Stimulated activated CD8-positive, alpha-beta memory T cell treated with anti-CD3 and anti-CD28 coated beads, Interleukin-2, amount 100 ng/mL, for 1 hour (primary cell): ENCODE data around the gene SMARCAL1.

Experiments
- DNase-seq, 2 donors: peaks; one replicate each; pipeline ENCODE4 v3.0.0-alpha.2; 2020; ENCODE audit warnings: low read depth in 2 of 2

The SMARCAL1 gene

GRCh38 chr2:216475767-216476166 lies 63.5 kb downstream of the SMARCAL1 start:
- no peak for DNase-seq

- DNase-seq = no peak
These were observed 65.2 kb downstream of the SMARCAL1 start for GRCh38 chr2:216477283-216478035.

GRCh38 chr2:216478151-216478550 lies 65.9 kb downstream of the SMARCAL1 start:
- DNase-seq = no peak

- no peak for DNase-seq
These were observed 66.5 kb downstream of the SMARCAL1 start for GRCh38 chr2:216478791-216479190.

- no peak for DNase-seq
These were observed 67.9 kb downstream of the SMARCAL1 start for GRCh38 chr2:216480221-216480620.

GRCh38 chr2:216482640-216483039 lies 70.4 kb downstream of the SMARCAL1 start:
- DNase-seq = no peak

GRCh38 chr2:216485237-216485636 lies 73.0 kb downstream of the SMARCAL1 start:
- DNase-seq = no peak

GRCh38 chr2:216485745-216486144 lies 73.5 kb downstream of the SMARCAL1 start:
- DNase-seq = no peak

GRCh38 chr2:216486271-216486670 lies 74.0 kb downstream of the SMARCAL1 start:
- no peak for DNase-seq

- DNase-seq = no peak
These were observed 74.4 kb downstream of the SMARCAL1 start for GRCh38 chr2:216486708-216487107.

- no peak for DNase-seq
These were observed 77.8 kb downstream of the SMARCAL1 start for GRCh38 chr2:216490061-216490460.

- DNase-seq = no peak
These were observed 79.7 kb downstream of the SMARCAL1 start for GRCh38 chr2:216491793-216492596.

- DNase-seq = no peak
These were observed 80.5 kb downstream of the SMARCAL1 start for GRCh38 chr2:216492597-216493333.

GRCh38 chr2:216493334-216493685 lies 81.0 kb downstream of the SMARCAL1 start:
- no peak for DNase-seq

- DNase-seq = no peak
These were observed 83.4 kb downstream of the SMARCAL1 start for GRCh38 chr2:216495656-216496055.

- no peak for DNase-seq
These were observed 85.2 kb downstream of the SMARCAL1 start for GRCh38 chr2:216497382-216498069.

- DNase-seq = no peak
These were observed 85.7 kb downstream of the SMARCAL1 start for GRCh38 chr2:216498070-216498378.

GRCh38 chr2:216498379-216499352 lies 86.4 kb downstream of the SMARCAL1 start, which contains the start of gene RPL37A:
RPL37A (plus strand) TSS chr2:216498844; CDS start chr2:216498875, 31 bp downstream.
- peak; percentile 70 to 77 for DNase-seq

GRCh38 chr2:216499641-216500218 lies 87.4 kb downstream of the SMARCAL1 start:
- no peak for DNase-seq

- DNase-seq = no peak
These were observed 88.3 kb downstream of the SMARCAL1 start for GRCh38 chr2:216500572-216500971.
